Endothelial cell of umbilical vein (primary cell): ENCODE results near the gene MFRP. TPM values are rescaled to one million over a fixed set of nuclear protein-coding genes. Genes with fewer than 3 reads are reported as not detected.

Source experiments
- BruUV-seq: library from RNA; stranded (reverse); fragments of 400-500 nt; replicated peaks from 2 replicates; lab custom pipeline; 2021; lab: Mats Ljungman, UMichigan
- CTCF ChIA-PET: fragments of 300-600, 350-600 bp; sonication (Branson Sonifier 250); formaldehyde crosslinking; loops from one replicate; lab custom pipeline; 2021; ENCODE audit warnings: antibody characterized with exemption, inconsistent platforms; lab: Charles Lee
- POLR2A ChIA-PET: fragments of 300-600, 350-600 bp; sonication (Branson Sonifier 250); formaldehyde crosslinking; loops from one replicate; lab custom pipeline; 2021; ENCODE audit warnings: antibody characterized with exemption, inconsistent platforms; lab: Charles Lee
- DNase-seq: peaks from one replicate; pipeline ENCODE4 v3.0.0-alpha.2; 2011; ENCODE audit warnings: low read depth, low spot score
- FAIRE-seq: peaks from 2 replicates; lab custom pipeline; 2011; peaks lifted over from hg19 to GRCh38; lab: Jason Lieb, UNC
- H2AFZ ChIP-seq: 2 replicates; pipeline ENCODE4 v1.6.0; 2012; ENCODE audit warnings: low read depth, low read length, control low read depth, inconsistent platforms
- H3K27ac ChIP-seq: 2 replicates; pipeline ENCODE4 v1.5.1; 2011; ENCODE audit warnings: low read depth, mild to moderate bottlenecking, control low read depth, low read length, moderate library complexity; ENCODE audit not compliant: insufficient read depth
- H3K27me3 ChIP-seq, 2 experiments: 2 replicates each; pipeline versions ENCODE4 v1.6.0 to v1.6.1; 2011; ENCODE audit warnings: low read length in 2 of 2, mixed read lengths in 1 of 2; ENCODE audit not compliant: control insufficient read depth in 2 of 2, insufficient read depth in 2 of 2
- H3K36me3 ChIP-seq, 2 experiments: 2 replicates in 1 of 2; 3 replicates in 1 of 2; pipeline ENCODE4 v1.5.1; 2011; ENCODE audit warnings: low read length in 2 of 2, mild to moderate bottlenecking in 1 of 2, moderate library complexity in 1 of 2; ENCODE audit not compliant: control insufficient read depth in 2 of 2, insufficient read depth in 2 of 2; ENCODE audit errors: extremely low read depth in 1 of 2
- H3K4me1 ChIP-seq: 3 replicates; pipeline ENCODE4 v1.5.1; 2011; ENCODE audit warnings: mild to moderate bottlenecking, low read length; ENCODE audit not compliant: control insufficient read depth, insufficient read depth; ENCODE audit errors: extremely low read depth
- H3K4me2 ChIP-seq: 2 replicates; pipeline ENCODE4 v1.6.1; 2011; ENCODE audit warnings: low read length, control low read depth, mixed read lengths; ENCODE audit not compliant: insufficient read depth
- H3K4me3 ChIP-seq, 3 experiments: fragments of 200-600 bp in 1 of 3; sonication (generic), shearing (Covaris generic) in 1 of 3; replicated peaks in 1 of 3; 2 replicates each; pipeline ENCODE4 v1.5.1; 2011 to 2016; ENCODE audit warnings: control low read depth in 3 of 3, low read length in 3 of 3, mild to moderate bottlenecking in 2 of 3, inconsistent platforms in 1 of 3, low read depth in 1 of 3, moderate library complexity in 1 of 3; ENCODE audit not compliant: insufficient read depth in 1 of 3
- H3K79me2 ChIP-seq: 2 replicates; pipeline ENCODE4 v1.6.0; 2012; ENCODE audit warnings: low read length, inconsistent platforms; ENCODE audit not compliant: control insufficient read depth, insufficient read depth
- H3K9ac ChIP-seq: replicated peaks from 2 replicates; pipeline ENCODE3; 2011; ENCODE audit warnings: low read length, control low read depth; ENCODE audit not compliant: insufficient read depth; ENCODE audit errors: extremely low read depth
- H3K9me1 ChIP-seq: replicated peaks from 3 replicates; pipeline ENCODE4 v1.6.0; 2011; ENCODE audit warnings: mild to moderate bottlenecking, low read length; ENCODE audit not compliant: control insufficient read depth, insufficient read depth; ENCODE audit errors: extremely low read depth
- H3K9me3 ChIP-seq: replicated peaks from 2 replicates; pipeline ENCODE4 v1.5.1; 2012; ENCODE audit warnings: low read length, inconsistent platforms; ENCODE audit not compliant: control insufficient read depth, insufficient read depth
- H4K20me1 ChIP-seq: replicated peaks from 2 replicates; pipeline ENCODE3; 2011; ENCODE audit warnings: mild to moderate bottlenecking, low read length; ENCODE audit not compliant: control insufficient read depth, insufficient read depth; ENCODE audit errors: extremely low read depth
- EZH2 ChIP-seq: IDR thresholded peaks from 2 replicates; pipeline ENCODE4 v1.6.1; 2012; ENCODE audit warnings: borderline replicate concordance, low read depth, mild to moderate bottlenecking, moderate library complexity, low read length, inconsistent platforms; ENCODE audit not compliant: severe bottlenecking
- FOS ChIP-seq: IDR thresholded peaks from 2 replicates; pipeline ENCODE4 v1.6.1; 2011; ENCODE audit warnings: mild to moderate bottlenecking, low read length, moderate library complexity, borderline replicate concordance; ENCODE audit not compliant: insufficient read depth
- GATA2 ChIP-seq: IDR thresholded peaks from 2 replicates; pipeline ENCODE4 v1.7.0; 2011; ENCODE audit warnings: low read depth, mild to moderate bottlenecking, moderate library complexity, mixed read lengths, low read length; ENCODE audit not compliant: insufficient read length, insufficient read depth
- JUN ChIP-seq: IDR thresholded peaks from 2 replicates; pipeline ENCODE4 v1.6.1; 2011; ENCODE audit warnings: borderline replicate concordance, low read depth; ENCODE audit not compliant: insufficient read length, insufficient read depth
- MAX ChIP-seq: IDR thresholded peaks from 2 replicates; pipeline ENCODE4 v1.6.1; 2011; ENCODE audit not compliant: insufficient read depth, insufficient read length
- MYC ChIP-seq: IDR thresholded peaks from one replicate; pipeline ENCODE4 v1.6.1; 2011; ENCODE audit warnings: mild to moderate bottlenecking, low read depth, low read length
- POLR2A ChIP-seq: IDR thresholded peaks from 2 replicates; pipeline ENCODE4 v1.6.1; 2012; ENCODE audit warnings: low read depth, mild to moderate bottlenecking, control low read depth, low read length
- POLR2AphosphoS5 ChIP-seq: IDR thresholded peaks from 2 replicates; pipeline ENCODE4 v1.6.1; 2012; ENCODE audit warnings: low read depth, mild to moderate bottlenecking, control low read depth, low read length, moderate library complexity; ENCODE audit not compliant: insufficient read depth
- dilution Hi-C: fragments of 300-500 bp; cut with MboI; formaldehyde crosslinking; loops from one replicate; pipeline ENCODE4 v1.15.0; 2019; ENCODE audit warnings: low sequenced_read_pairs; ENCODE audit not compliant: extremely low pct_ligation_motif_present
- intact Hi-C: fragments of 100-400 bp; cut with micrococcal nuclease; formaldehyde crosslinking; loops from one replicate; pipeline ENCODE4 v1.10.0; 2022
- polyA plus RNA-seq, 4 experiments: library from polyadenylated mRNA; depleted of rRNA in 3 of 4; stranded (reverse) in 3 of 4; unstranded in 1 of 4; fragments of >200 nt; gene quantifications; 2 replicates each; pipeline versions ENCODE4 v1.2.1 to v1.2.3, GENCODE V29; 2011 to 2012; ENCODE audit warnings: missing spikeins in 1 of 4
- total RNA-seq: library from RNA; stranded (reverse); gene quantifications from 2 replicates; pipeline ENCODE4 v1.2.3, GENCODE V29; 2021
- TF ChIP-seq, protein P1 (sequence below), 2 donors: IDR thresholded peaks; 1 replicate in 1 of 2; 2 replicates in 1 of 2; pipeline ENCODE4 v1.5.1; 2011; ENCODE audit warnings: low read length in 2 of 2, mild to moderate bottlenecking in 2 of 2, moderate library complexity in 2 of 2, control low read depth in 1 of 2, inconsistent platforms in 1 of 2, low read depth in 1 of 2; ENCODE audit not compliant: insufficient read depth in 1 of 2; ENCODE audit errors: extremely low read depth in 1 of 2

MFRP gene
- total and polyA plus RNA-seq, 2 donors (not counting 3 experiments of a cell fraction or from before 2014, with no cell fraction given): 0.08 TPM; not detected in 1

- Histone ChIP-seq H2AFZ (no peak overlapping the region), H3K79me2 (no peaks in the 10 kb centered on the region), H4K20me1 (no peaks in the 10 kb centered on the region), H3K4me2 (no peak overlapping the region), H3K9me3 (no peaks in the 10 kb centered on the region), H3K27ac (no peak overlapping the region), H3K27me3 (peaks cover 6% of the 10 kb centered on the region in 2 experiments), H3K4me3 (no peak overlapping the region), H3K4me1 (no peaks in the 10 kb centered on the region), H3K9me1 (no peaks in the 10 kb centered on the region), H3K9ac (no peak overlapping the region), H3K36me3 (no peaks in the 10 kb centered on the region)
- POLR2A ChIA-PET: no interaction called here
- DNase-seq (no peak), FAIRE-seq (no peak)
- CTCF ChIA-PET: interaction anchor here (0.6 to 4.7 kb wide), 4 partner anchors 14 to 114 kb away, joined by 3 to 91 read pairs (median 30); partner anchors contain the start of gene MFRP
- BruUV-seq: no TSS peak
- intact Hi-C loops: loop anchor here (10.0 kb wide), 1 partner anchor 855 kb away; the partner anchor contains the start of gene OAF
- TF ChIP-seq POLR2AphosphoS5: no peak
- no peak for TF ChIP-seq JUN
- no peak for TF ChIP-seq GATA2
- TF ChIP-seq, protein P1, sequence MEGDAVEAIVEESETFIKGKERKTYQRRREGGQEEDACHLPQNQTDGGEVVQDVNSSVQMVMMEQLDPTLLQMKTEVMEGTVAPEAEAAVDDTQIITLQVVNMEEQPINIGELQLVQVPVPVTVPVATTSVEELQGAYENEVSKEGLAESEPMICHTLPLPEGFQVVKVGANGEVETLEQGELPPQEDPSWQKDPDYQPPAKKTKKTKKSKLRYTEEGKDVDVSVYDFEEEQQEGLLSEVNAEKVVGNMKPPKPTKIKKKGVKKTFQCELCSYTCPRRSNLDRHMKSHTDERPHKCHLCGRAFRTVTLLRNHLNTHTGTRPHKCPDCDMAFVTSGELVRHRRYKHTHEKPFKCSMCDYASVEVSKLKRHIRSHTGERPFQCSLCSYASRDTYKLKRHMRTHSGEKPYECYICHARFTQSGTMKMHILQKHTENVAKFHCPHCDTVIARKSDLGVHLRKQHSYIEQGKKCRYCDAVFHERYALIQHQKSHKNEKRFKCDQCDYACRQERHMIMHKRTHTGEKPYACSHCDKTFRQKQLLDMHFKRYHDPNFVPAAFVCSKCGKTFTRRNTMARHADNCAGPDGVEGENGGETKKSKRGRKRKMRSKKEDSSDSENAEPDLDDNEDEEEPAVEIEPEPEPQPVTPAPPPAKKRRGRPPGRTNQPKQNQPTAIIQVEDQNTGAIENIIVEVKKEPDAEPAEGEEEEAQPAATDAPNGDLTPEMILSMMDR (IDR thresholded peaks at IDR 0.05; ENCODE audit: extremely low read depth in 1 of 2, insufficient read depth in 1 of 2, low read depth in 1 of 2, low read length in 2 of 2): no peak
- TF ChIP-seq FOS: no peak
- no peak for TF ChIP-seq MAX
- no peak for TF ChIP-seq MYC
- TF ChIP-seq EZH2: no peak
- no peak for TF ChIP-seq POLR2A
- dilution Hi-C loops: no loop called here
These were observed 13.1 kb upstream of the MFRP start for GRCh38 chr11:119359365-119360214.
